GM18498 (cell line): ENCODE results near the gene TRIM23.
"Not testable (repeated sequence)": the region's sequence is repeated elsewhere in the genome, so short reads cannot be mapped to it uniquely, and the experiment has no call there.

Experiments used
- ATAC-seq: cut with Tn5 transposase; IDR thresholded peaks from one replicate; pipeline ENCODE4 v1.9.1; 2021; ENCODE audit warnings: mild to moderate bottlenecking, moderate library complexity; ENCODE audit not compliant: unreplicated experiment

Gene TRIM23

DNA sequence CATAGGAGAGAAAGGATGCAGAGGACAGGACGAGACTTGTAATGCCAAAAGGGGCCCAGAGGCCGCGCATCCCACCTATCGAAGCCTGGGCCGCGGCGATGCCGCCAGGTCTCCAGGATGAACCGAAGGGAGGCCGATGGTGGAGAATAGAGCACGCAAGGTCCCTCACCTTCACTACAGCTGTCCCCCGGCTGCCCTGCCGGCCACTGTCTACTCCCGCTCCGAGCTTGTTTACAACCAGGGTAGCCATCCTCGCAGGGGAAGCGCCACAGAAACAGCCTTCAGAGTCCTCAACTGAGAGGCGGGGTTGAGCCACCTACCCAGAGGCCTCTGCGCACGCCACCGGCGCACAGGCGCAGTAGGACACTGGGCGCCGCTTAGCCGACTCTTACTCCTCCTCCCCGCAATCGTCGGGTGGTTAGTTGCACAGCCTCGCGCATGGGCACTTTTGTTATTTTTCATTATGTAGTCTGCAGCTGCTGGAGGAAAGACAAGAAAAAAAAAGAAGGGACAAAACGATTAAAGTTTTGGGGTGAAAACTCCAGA, at the start of gene TRIM23:
Gene TRIM23, minus strand, starts transcription at position 309 of the 546 bp plus-strand sequence. Its CDS starts 59 bp downstream, at position 250.
- ATAC-seq, result peak; percentile 95

DNA sequence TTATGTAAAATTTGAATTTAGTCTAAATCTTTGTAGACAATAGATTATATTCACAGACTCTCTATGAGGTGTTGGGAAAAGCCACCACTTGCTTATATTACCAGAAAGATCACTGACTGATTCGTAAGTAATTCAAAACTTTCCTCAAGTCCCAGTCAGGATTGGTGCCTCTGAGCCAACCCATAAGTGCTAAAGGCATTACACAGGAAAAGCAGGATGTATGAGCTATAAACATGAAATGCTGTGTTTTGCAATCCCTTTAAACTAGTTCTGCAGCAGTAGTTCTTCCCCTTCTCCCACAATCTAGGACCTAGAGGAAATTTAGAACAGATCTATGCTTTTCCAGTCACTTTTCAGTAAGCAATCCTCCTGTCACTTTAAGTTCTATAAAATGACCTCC, 48.7 kb upstream of the TRIM23 start:
- ATAC-seq, result no peak

DNA sequence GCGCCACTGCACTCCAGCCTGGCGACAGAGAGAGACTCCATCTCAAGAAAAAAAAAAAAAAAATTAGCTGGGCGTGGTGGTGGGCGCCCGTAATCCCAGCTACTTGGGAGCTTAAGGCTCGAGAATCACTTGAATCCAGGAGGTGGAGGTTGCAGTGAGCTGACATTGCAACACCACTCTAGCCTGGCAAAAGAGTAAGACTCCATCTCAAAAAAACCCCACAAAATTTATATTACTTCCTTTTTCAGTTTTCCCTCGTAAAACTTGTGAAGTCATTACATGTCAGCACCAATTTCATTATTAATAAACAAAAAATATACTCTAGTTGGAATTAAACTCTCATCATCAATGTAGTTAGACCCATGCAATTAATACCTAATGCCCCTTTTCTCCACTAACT, 44.6 kb upstream of the TRIM23 start:
- no peak for ATAC-seq

DNA sequence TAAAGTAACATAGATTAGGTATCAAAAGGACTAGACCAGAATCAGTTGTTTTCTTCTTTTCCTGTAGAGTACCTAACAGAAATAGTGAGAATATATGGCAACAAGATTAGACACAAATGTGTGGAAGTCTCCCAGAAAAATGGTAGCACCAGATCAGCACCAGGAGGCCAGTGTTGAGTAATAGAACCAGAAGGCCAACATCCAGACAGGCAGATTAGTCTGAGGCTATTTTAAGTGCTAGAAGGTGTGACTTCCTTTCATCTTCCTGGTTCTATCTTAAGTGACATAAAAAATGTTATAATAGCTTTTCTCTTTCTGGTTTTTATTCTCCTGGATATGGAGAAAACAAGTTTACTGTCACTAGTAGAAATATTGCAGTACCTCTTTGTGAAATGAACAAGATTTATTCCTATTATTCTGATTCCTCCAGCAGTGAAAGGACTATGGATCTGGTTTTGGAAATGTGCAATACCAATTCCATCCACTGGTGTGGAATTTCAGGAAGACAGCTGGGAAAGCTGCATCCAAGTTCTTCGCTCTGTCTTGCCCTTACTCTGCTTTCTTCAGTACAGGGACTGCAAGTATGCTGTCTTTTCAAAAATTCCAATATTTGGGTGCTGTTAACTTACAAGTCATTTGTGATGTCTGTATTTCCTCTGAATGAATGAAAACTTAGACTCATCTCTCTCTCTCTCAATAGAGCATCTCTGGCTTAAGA, 39.8 kb upstream of the TRIM23 start:
- no peak for ATAC-seq

DNA sequence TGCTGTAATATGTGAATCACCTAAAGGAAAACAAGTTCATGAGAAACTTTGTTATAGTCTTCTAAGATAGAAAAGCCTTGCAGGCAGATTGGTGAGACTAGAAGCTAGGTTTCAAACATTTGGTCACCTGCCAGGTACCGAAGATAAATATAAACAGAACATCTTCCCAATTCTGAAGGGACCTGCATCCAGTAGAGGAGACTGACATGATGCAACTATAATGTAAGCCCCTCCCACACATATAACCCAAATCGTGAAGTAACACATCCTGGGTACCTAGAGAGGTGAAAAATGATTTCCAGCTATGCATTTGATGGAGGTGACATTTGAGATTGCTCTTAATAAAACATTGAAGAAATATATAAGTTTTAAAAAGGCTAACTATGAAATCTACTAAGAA, 30.6 kb upstream of the TRIM23 start:
- ATAC-seq, result no peak

DNA sequence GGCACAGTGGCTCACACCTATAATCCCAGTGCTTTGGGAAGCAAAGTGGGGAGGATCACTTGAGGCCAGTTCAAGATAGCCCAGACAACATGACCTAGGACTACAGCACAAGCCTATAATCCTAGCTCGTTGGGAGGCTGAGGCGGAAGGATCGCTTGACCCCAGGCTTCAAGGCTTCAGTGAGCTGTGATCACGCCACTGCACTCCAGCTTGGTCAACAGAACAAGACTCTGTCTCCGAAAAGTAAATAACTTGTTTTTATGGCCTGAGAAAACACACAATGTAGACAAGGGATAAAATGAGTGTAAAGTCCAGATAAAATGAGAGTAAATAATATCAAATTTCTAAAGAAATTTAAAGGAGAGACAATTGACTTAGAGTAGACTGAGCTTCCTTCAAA, 27.0 kb upstream of the TRIM23 start:
- no peak for ATAC-seq

DNA sequence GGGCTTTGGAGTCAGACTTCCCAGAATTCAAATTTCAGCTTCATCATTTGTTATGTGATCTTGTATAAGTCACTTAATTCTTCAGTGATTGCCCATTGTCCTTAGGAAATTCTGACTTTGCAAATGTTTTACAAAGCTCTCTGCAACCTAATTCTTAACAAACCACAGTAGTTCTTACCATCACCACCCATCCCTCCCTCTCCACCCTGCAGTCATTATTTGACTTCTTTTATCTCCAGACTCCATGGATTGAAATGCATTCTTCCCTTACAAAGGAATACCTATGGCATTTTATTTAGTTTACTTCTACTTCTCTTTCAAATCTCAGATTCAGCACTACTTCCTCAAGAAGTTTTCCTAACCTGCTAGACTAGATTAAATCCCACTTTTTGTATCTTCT, 23.8 kb upstream of the TRIM23 start:
- no peak for ATAC-seq

DNA sequence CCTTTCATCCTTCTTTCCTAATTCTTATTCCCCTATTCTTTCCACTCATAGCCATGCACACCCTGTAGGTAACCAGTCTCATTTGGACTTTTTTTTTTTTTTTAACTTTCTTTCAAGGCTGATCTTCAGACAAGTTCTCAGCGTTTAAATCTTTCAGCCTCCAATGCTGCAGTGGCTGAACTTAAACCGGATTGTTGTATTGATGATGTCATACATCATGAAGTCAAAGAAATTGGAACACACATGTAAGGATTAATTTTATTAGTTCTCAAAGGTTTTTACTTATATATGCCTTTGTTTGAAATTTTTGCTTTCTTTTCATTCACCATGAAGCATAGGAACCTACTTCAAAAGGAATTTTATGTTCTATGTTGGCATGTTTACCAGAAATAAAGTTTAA, 22.8 kb upstream of the TRIM23 start:
- no peak for ATAC-seq

DNA sequence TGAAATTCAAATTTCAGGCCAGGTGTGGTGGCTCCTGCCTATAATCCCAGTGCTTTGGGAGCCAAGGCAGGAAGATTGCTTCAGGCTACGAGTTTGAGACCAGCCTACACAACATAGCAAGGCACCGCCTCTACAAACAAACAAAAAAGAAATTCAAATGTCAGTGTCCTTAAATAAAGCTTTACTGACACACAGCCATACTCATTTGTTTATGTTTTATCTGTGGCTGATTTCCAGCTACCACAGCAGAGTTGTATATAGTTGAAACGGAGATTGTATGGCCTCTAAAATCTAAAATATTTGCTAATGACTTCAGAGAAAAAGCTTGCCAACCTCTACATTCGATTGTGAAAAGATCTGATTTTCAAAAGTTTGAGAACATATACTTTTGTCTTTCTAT, 16.1 kb upstream of the TRIM23 start:
- no peak for ATAC-seq

DNA sequence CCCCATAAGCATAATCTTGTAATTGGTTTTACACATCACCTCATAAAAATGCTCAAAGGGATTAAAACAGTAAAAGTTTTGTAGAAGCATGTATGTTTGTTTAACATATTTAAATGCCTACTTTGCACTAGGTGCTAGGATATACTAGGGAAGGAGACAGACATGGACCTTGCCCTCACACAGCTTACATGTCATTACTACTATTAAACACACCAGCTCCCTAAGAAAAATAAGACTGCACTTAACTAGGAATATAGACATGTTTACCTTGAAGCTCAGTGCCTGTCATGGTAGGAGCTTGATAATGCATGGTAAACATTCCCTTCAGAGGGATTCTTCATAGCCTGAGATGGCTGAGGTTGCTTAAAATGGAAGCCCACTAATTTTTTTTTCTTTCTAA, 6.8 kb upstream of the TRIM23 start:
- ATAC-seq, result no peak

DNA sequence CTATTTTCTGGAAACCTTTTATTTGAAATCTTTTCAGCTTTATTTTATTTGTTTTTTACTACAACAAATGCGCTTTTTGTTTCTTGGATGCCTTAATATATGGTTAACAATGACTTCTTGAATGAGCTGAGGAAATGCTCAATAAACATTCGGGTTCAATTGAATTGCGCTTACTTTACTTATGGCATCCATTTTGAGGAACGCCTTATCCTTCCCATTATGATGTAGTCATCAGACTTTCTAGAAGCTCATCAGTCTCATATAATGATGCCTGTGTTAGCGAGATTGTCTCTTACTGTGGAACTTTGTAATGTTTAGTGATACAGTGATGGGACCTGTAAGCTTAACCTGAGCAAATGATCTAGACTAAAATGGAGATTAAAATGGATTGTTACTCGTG, 1.6 kb upstream of the TRIM23 start:
- no peak for ATAC-seq

DNA sequence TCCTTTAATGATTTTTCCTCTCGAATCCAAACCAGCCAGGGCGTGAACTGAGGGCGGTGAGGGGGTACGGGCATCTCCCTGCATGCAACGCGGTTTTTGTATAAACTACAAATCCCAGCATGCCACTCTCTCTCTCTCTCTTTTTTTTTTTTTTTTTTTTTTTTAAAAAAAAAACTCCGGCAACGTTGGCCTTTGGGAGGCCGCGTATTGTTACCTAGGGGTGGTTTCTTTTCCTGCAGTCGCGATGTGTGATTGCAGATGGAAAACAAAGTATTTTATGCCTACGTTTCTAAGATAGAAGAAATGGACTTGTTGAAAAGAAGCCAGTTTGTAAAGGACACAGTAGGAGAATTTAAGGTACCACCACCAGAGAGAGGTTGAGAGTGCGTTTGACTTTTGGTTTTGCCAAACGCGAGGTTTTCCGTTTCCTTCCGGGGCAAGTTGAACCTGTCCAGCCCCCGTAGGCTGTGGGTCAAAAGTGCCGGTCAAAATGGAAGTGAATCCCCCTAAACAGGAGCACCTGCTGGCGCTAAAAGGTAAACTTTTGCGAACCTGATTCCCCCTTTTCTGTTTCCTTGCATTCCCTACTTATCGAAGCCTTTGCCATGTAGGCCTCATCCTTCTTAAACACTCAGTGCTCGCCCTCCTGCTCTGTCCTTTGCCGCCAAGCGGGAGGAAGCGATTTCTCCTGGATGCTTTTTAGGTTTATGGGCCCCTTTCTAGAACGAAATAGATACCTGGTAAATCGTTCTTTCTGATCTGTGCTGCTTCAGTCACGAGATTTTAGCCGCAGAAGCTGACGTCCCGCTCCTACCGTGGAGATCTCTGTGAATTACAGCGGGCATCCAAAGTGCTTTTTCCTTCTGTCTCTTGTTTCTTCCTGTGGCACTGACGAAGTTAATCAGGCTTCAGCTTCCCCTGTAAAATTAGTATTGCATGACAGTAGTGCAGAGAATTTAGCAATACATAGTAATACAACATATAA, 730 bp upstream of the TRIM23 start, which contains the start of the genes SHLD3 and TRAPPC13:
Gene SHLD3, plus strand, starts transcription at position 457 of the 985 bp plus-strand sequence. CDS start 4,561 bp downstream, outside the sequence.
Gene TRAPPC13, plus strand, starts transcription at position 457 of the 985 bp plus-strand sequence. Its CDS starts 34 bp downstream, at position 491.
- ATAC-seq, result peak; percentile 76

DNA sequence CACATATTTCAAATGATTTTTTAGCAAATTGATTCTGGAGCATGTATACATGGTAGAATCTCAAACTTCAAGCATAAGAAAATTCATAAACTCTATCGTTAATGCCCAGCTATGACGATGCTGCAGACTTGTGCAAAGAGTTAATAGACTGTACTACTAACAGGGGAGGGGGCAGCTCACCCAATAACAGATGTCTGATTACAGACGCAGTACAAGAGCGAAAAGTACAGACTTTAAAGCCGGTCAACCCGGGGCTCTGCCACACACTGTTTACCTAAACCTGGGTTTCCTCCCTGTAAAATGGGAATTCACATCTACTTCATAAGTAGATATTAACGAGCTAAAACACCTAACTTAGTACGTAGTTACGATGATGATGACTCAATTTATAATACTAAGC, 651 bp downstream of the TRIM23 start:
- no peak for ATAC-seq

DNA sequence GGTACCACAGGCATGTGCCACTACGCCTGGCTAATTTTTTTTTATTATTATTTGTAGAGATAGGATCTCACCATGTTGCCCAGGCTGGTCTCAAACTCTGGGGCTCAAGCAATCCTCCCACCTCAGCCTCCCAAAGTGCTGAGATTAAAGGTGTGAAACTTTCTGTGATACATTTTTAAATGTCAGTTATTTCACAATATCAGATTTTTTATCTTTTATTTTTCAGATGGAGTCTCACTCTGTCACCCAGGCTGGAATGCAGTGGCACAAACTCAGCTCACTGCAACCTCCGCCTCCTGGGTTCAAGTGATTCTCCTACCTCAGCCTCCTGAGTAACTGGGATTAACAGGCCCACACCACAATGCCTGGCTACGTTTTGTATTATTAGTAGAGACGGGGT, 2.2 kb downstream of the TRIM23 start:
- ATAC-seq, result not testable (repeated sequence)

DNA sequence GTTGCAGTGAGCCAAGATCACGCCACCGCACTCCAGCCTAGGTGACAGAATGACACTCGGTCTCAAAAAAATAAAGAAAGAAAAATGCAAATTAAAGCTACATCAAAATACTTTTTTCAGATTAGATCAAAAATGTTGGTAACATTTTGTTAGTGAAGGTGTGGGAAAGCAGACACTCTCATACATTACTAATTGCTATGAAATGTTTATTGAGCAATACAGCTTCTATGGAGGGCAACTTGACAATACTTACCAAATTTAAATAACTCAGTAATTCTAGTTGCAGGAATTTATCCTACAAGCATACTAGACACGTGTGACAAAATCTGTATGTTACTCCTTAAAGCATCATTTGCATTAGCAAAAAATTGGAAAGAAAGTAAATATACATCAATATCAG, 4.1 kb downstream of the TRIM23 start:
- no peak for ATAC-seq

DNA sequence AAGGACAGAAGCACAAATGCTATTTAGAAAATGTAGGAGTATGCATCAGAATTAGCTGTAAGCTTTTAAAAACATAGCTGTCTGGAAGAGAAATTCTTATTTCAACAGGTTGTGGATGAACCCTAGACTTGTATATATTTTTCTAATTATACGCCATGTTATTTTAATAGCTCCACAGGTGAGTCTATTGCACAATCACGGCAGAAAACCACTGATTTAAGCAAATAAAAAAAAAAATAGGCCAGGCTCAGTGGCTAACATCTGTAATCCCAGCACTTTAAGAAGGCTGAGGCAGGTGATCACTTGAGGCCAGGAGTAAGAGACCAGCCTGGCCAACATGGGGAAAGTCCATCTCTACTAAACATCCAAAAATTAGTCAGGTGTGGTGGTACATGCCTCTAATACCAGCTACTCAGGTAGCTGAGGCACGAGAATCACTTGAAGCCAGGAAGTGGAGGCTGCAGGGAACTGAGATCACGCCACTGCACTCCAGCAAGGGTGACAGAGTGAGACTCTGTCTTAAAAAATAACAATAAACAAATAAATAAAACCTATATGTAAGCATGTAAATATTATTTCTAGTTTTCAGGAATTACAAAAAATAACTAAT, 11.7 kb downstream of the TRIM23 start:
- no peak for ATAC-seq

DNA sequence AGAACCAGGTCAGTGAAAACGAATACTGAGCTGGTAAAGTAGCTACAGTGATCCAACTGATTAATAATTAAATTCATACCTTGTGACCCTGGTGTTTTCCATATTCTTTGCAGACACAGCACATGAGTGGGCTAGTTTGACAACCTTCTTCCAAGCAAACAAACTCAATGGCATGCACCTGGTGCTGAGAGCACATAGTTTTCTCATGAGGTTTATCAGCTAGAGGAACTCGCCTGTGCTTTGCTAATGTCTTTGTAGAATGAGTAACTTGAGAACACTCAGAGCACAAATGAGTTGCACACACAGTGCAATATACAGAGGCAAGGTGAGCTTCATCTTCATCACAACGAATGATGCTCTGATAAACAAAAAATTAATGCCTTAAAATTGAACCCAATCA, 12.6 kb downstream of the TRIM23 start:
- no peak for ATAC-seq

DNA sequence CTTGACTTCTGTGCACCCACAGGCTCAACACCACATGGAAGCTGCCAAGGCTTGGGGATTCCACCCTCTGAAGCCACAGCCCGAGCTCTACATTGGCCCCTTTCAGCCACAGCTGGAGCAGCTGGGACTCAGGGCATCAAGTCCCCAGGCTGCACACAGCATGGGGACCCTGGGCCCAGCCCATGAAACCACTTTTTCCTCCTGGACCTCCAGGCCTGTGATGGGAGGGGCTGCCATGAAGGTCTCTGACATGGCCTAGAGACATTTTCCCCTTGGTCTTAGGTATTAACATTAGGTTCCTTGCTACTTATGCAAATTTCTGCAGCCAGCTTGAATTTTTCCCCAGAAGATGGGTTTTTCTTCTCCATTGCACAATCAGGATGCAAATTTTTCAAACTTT, 22.4 kb downstream of the TRIM23 start:
- not testable (repeated sequence) for ATAC-seq

DNA sequence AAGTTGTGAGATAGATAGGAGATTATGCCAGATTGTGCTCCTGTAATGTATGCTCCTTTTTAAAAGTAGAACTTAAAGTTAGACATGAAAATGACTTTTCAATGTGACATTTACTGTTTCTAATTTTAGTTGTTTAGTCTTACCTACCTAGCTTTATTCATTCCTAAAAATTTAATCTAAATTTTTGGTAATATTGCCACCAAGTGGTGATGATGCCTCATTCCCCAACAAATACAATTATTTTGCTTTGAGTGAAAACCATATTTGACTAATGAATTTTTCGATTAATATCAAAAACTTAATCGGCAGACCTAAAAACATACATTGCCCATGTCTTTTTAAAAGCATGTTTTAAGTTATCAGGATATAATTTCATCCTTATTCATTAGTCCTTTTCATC, 35.4 kb downstream of the TRIM23 start:
- no peak for ATAC-seq

DNA sequence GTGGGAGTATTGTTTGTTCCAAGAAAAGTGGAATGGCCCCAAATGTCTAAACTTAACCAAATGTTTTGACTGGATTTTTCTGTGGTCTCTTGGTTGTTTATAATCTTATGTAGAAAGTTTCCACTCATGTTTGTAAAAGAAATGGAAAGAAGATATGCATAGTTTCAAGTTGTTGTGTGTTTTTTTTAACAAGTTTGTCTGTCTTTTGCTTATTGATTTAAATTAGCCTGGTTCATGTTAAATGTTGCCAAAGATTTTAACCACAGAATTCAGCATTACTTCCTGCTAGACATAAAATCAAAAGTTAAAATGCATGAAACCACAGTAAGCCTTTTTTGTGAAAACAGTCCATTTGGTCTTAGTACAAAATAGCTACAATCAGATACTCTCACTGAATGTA, 47.0 kb downstream of the TRIM23 start:
- ATAC-seq, result no peak

DNA sequence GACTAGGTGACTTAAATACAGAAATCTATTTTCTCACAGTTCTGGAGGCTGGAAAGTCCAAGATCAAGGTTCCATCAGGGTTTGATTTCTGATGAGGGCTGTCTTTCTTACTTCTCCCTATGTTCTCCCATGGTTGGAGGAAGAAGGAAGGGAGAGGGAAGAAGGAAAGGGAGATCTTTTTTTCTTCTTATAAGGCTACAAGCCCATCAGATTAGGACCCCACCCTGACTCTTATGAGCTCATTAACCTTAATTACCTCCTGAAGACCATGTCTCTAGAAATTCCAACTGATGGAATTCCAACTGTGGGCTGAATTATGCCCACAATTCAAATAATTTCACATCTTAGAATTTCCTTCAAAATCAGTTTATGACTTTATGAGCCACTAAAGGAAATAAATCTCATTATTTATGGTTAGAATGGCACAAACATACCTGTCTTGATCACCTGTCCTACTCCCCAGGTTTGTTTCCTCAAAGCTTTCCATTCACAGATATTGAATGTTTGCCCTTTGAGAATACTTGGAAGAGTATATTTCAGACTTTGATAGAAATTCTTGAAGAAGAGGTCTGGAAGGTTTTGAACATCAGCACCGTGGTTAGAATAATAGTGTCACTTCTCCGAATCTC, 53.4 kb downstream of the TRIM23 start:
- ATAC-seq, result no peak
